HEK293 (cell line): ENCODE measurements around the gene KLHL12.

ENCODE experiments used
- FEZF1 ChIP-seq: fragments of 450-650 bp; formaldehyde crosslinking; IDR thresholded peaks from 2 replicates; pipeline ENCODE4 v1.5.1; 2016; ENCODE audit warnings: missing biosample characterization, missing genetic modification characterization
- HOXC10 ChIP-seq: sonication (generic); formaldehyde crosslinking; IDR thresholded peaks from 2 replicates; pipeline ENCODE4 v1.8.1; 2023; ENCODE audit warnings: mild to moderate bottlenecking, missing genetic modification reagents
- TCF7L2 ChIP-seq: IDR thresholded peaks from 2 replicates; pipeline ENCODE4 v1.6.1; 2011; ENCODE audit warnings: low read depth, mild to moderate bottlenecking, inconsistent platforms, low read length, moderate library complexity, borderline replicate concordance
- TRIM28 ChIP-seq: IDR thresholded peaks from 2 replicates; pipeline ENCODE4 v1.6.1; 2011; ENCODE audit warnings: low read length, control low read depth, borderline replicate concordance
- WT1 ChIP-seq: fragments of 450-650 bp; formaldehyde crosslinking; IDR thresholded peaks from 2 replicates; pipeline ENCODE4 v1.5.1; 2016; ENCODE audit warnings: missing biosample characterization, missing genetic modification characterization
- ZBTB17 ChIP-seq: fragments of 450-650 bp; formaldehyde crosslinking; IDR thresholded peaks from 2 replicates; pipeline ENCODE4 v1.5.1; 2016; ENCODE audit warnings: missing biosample characterization, missing genetic modification characterization
- ZBTB20 ChIP-seq: fragments of 450-650 bp; formaldehyde crosslinking; IDR thresholded peaks from 2 replicates; pipeline ENCODE4 v1.5.1; 2016; ENCODE audit warnings: missing biosample characterization, missing genetic modification characterization
- ZBTB8A ChIP-seq: fragments of 450-650 bp; formaldehyde crosslinking; IDR thresholded peaks from 2 replicates; pipeline ENCODE4 v1.5.1; 2016; ENCODE audit warnings: missing biosample characterization, missing genetic modification characterization
- ZNF2 ChIP-seq: fragments of 450-650 bp; formaldehyde crosslinking; IDR thresholded peaks from 2 replicates; pipeline ENCODE4 v1.5.1; 2016; ENCODE audit warnings: missing biosample characterization, missing genetic modification characterization
- ZNF341 ChIP-seq: fragments of 450-650 bp; formaldehyde crosslinking; IDR thresholded peaks from 2 replicates; pipeline ENCODE4; 2016; ENCODE audit warnings: low read depth, missing biosample characterization, missing genetic modification characterization
- ZNF366 ChIP-seq: fragments of 450-650 bp; formaldehyde crosslinking; conservative IDR thresholded peaks from 2 replicates; pipeline ENCODE4 v1.5.1; 2016; ENCODE audit warnings: missing biosample characterization, missing genetic modification characterization
- ZNF473 ChIP-seq: fragments of 450-650 bp; formaldehyde crosslinking; IDR thresholded peaks from 2 replicates; pipeline ENCODE4 v1.5.1; 2017; ENCODE audit warnings: missing biosample characterization, missing genetic modification characterization
- ZNF660 ChIP-seq: fragments of 450-650 bp; IDR thresholded peaks from 2 replicates; pipeline ENCODE4 v1.5.1; 2018; ENCODE audit warnings: missing biosample characterization, mild to moderate bottlenecking, missing genetic modification characterization
- ZNF701 ChIP-seq: fragments of 450-650 bp; formaldehyde crosslinking; IDR thresholded peaks from 2 replicates; pipeline ENCODE4 v1.5.1; 2016; ENCODE audit warnings: missing biosample characterization, missing genetic modification characterization
- ZNF792 ChIP-seq: fragments of 450-650 bp; formaldehyde crosslinking; IDR thresholded peaks from 2 replicates; pipeline ENCODE4 v1.5.1; 2016; ENCODE audit warnings: missing biosample characterization, missing genetic modification characterization
- ZSCAN30 ChIP-seq: fragments of 450-650 bp; IDR thresholded peaks from 2 replicates; pipeline ENCODE4 v1.5.1; 2018; ENCODE audit warnings: missing biosample characterization, mild to moderate bottlenecking, missing genetic modification characterization, moderate library complexity
- ZXDB ChIP-seq: fragments of 450-650 bp; formaldehyde crosslinking; IDR thresholded peaks from 2 replicates; pipeline ENCODE4 v1.5.1; 2016; ENCODE audit warnings: missing biosample characterization, missing genetic modification characterization
- TF ChIP-seq, protein P1 (sequence below): fragments of 450-650 bp; formaldehyde crosslinking; conservative IDR thresholded peaks from 2 replicates; pipeline ENCODE4 v1.5.1; 2016; ENCODE audit warnings: low read depth, missing biosample characterization, missing genetic modification characterization
- TF ChIP-seq, protein P2 (sequence below): fragments of 450-650 bp; formaldehyde crosslinking; IDR thresholded peaks from 2 replicates; pipeline ENCODE4 v1.5.1; 2017; ENCODE audit warnings: missing biosample characterization, missing genetic modification characterization
- TF ChIP-seq, protein P3 (sequence below): fragments of 450-650 bp; formaldehyde crosslinking; IDR thresholded peaks from 2 replicates; pipeline ENCODE4 v1.5.1; 2016; ENCODE audit warnings: missing biosample characterization, missing genetic modification characterization
- TF ChIP-seq, protein P4 (sequence below): fragments of 450-650 bp; formaldehyde crosslinking; IDR thresholded peaks from 2 replicates; pipeline ENCODE4 v1.5.1; 2017; ENCODE audit warnings: missing biosample characterization, mild to moderate bottlenecking, missing genetic modification characterization, moderate library complexity
- TF ChIP-seq, protein P5 (sequence below): fragments of 450-650 bp; formaldehyde crosslinking; conservative IDR thresholded peaks from 2 replicates; pipeline ENCODE4 v1.5.1; 2016; ENCODE audit warnings: low read depth, missing biosample characterization, missing genetic modification characterization

The KLHL12 gene

DNA sequence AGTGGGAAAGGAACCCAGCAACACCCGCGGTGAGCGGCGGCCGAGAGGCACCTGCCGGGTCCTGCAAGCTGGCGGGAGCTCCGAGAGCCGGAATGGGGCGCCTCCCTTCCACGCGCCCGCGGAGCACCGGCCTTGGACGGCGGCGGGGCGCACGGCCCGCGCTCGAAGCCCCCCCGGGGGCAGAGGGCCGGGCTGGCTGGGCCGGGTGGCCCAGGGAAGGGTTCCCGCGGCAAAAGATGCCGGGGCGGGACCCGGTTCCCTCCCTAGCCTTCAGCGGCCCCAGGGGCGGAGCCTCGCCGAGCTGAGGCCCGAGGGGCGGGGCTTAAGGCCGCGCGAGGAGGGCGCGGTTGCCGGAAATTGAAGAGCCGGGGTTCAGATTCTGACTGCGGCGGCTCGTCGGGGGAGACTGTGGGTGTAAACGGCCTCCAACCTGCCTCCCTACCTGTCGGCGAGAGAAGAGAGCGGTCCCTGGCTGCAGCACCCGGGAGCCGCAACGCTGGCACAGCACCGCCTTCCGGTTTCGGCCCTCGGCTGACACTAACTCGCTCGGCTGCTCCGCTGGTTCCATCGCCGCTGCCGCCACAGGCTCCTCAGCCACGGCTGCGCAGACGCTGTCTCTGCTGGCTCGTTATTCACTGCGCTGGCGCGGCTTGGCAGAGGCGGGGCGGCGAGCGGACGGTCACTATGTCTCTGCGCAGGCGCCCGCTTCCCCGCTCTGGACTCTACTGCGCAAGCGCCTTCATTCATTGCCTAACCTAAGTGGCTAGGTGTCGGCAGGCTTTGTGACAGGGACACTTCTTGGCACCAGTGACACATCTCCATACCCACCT, 38.3 kb downstream of the KLHL12 start, which contains the start of gene RABIF (continued):
- TF ChIP-seq, protein P1, sequence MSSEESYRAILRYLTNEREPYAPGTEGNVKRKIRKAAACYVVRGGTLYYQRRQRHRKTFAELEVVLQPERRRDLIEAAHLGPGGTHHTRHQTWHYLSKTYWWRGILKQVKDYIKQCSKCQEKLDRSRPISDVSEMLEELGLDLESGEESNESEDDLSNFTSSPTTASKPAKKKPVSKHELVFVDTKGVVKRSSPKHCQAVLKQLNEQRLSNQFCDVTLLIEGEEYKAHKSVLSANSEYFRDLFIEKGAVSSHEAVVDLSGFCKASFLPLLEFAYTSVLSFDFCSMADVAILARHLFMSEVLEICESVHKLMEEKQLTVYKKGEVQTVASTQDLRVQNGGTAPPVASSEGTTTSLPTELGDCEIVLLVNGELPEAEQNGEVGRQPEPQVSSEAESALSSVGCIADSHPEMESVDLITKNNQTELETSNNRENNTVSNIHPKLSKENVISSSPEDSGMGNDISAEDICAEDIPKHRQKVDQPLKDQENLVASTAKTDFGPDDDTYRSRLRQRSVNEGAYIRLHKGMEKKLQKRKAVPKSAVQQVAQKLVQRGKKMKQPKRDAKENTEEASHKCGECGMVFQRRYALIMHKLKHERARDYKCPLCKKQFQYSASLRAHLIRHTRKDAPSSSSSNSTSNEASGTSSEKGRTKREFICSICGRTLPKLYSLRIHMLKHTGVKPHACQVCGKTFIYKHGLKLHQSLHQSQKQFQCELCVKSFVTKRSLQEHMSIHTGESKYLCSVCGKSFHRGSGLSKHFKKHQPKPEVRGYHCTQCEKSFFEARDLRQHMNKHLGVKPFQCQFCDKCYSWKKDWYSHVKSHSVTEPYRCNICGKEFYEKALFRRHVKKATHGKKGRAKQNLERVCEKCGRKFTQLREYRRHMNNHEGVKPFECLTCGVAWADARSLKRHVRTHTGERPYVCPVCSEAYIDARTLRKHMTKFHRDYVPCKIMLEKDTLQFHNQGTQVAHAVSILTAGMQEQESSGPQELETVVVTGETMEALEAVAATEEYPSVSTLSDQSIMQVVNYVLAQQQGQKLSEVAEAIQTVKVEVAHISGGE (tag by site-specific recombination), result peak; percentile 87
- TF ChIP-seq TCF7L2 (no peak), ZXDB (tag by site-specific recombination) (peak; percentile 68), ZNF341 (tag by site-specific recombination) (peak; percentile 99), ZBTB17 (tag by site-specific recombination) (peak; percentile 94), ZNF660 (tag by site-specific recombination) (peak; percentile 94; the same call in 1 of the 2 replicates), WT1 (tag by site-specific recombination) (peak; percentile 24), ZNF366 (tag by site-specific recombination) (no peak), ZBTB8A (tag by site-specific recombination) (peak; percentile 82), ZBTB20 (tag by site-specific recombination) (peak; percentile 84; the same call in 1 of the 2 replicates), FEZF1 (tag by site-specific recombination) (no peak), ZNF473 (no peak), HOXC10 (CRISPR knock-in tag) (no peak), TRIM28 (peak; percentile 72; the same call in 1 of the 2 replicates), ZNF2 (tag by site-specific recombination) (peak; percentile 72), ZSCAN30 (tag by site-specific recombination) (peak; percentile 67; the same call in 1 of the 2 replicates), ZNF792 (no peak), ZNF701 (no peak)
- TF ChIP-seq, protein P2, sequence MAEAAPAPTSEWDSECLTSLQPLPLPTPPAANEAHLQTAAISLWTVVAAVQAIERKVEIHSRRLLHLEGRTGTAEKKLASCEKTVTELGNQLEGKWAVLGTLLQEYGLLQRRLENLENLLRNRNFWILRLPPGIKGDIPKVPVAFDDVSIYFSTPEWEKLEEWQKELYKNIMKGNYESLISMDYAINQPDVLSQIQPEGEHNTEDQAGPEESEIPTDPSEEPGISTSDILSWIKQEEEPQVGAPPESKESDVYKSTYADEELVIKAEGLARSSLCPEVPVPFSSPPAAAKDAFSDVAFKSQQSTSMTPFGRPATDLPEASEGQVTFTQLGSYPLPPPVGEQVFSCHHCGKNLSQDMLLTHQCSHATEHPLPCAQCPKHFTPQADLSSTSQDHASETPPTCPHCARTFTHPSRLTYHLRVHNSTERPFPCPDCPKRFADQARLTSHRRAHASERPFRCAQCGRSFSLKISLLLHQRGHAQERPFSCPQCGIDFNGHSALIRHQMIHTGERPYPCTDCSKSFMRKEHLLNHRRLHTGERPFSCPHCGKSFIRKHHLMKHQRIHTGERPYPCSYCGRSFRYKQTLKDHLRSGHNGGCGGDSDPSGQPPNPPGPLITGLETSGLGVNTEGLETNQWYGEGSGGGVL (tag by site-specific recombination), result peak; percentile 64; the same call in 1 of the 2 replicates
- TF ChIP-seq, protein P3, sequence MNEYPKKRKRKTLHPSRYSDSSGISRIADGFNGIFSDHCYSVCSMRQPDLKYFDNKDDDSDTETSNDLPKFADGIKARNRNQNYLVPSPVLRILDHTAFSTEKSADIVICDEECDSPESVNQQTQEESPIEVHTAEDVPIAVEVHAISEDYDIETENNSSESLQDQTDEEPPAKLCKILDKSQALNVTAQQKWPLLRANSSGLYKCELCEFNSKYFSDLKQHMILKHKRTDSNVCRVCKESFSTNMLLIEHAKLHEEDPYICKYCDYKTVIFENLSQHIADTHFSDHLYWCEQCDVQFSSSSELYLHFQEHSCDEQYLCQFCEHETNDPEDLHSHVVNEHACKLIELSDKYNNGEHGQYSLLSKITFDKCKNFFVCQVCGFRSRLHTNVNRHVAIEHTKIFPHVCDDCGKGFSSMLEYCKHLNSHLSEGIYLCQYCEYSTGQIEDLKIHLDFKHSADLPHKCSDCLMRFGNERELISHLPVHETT (tag by site-specific recombination), result 0 out of 2 replicates have a peak, but pooled peaks have one; percentile 26
- TF ChIP-seq, protein P4, sequence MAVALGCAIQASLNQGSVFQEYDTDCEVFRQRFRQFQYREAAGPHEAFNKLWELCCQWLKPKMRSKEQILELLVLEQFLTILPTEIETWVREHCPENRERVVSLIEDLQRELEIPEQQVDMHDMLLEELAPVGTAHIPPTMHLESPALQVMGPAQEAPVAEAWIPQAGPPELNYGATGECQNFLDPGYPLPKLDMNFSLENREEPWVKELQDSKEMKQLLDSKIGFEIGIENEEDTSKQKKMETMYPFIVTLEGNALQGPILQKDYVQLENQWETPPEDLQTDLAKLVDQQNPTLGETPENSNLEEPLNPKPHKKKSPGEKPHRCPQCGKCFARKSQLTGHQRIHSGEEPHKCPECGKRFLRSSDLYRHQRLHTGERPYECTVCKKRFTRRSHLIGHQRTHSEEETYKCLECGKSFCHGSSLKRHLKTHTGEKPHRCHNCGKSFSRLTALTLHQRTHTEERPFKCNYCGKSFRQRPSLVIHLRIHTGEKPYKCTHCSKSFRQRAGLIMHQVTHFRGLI (tag by site-specific recombination), result peak; percentile 58; the same call in 1 of the 2 replicates
- TF ChIP-seq, protein P5, sequence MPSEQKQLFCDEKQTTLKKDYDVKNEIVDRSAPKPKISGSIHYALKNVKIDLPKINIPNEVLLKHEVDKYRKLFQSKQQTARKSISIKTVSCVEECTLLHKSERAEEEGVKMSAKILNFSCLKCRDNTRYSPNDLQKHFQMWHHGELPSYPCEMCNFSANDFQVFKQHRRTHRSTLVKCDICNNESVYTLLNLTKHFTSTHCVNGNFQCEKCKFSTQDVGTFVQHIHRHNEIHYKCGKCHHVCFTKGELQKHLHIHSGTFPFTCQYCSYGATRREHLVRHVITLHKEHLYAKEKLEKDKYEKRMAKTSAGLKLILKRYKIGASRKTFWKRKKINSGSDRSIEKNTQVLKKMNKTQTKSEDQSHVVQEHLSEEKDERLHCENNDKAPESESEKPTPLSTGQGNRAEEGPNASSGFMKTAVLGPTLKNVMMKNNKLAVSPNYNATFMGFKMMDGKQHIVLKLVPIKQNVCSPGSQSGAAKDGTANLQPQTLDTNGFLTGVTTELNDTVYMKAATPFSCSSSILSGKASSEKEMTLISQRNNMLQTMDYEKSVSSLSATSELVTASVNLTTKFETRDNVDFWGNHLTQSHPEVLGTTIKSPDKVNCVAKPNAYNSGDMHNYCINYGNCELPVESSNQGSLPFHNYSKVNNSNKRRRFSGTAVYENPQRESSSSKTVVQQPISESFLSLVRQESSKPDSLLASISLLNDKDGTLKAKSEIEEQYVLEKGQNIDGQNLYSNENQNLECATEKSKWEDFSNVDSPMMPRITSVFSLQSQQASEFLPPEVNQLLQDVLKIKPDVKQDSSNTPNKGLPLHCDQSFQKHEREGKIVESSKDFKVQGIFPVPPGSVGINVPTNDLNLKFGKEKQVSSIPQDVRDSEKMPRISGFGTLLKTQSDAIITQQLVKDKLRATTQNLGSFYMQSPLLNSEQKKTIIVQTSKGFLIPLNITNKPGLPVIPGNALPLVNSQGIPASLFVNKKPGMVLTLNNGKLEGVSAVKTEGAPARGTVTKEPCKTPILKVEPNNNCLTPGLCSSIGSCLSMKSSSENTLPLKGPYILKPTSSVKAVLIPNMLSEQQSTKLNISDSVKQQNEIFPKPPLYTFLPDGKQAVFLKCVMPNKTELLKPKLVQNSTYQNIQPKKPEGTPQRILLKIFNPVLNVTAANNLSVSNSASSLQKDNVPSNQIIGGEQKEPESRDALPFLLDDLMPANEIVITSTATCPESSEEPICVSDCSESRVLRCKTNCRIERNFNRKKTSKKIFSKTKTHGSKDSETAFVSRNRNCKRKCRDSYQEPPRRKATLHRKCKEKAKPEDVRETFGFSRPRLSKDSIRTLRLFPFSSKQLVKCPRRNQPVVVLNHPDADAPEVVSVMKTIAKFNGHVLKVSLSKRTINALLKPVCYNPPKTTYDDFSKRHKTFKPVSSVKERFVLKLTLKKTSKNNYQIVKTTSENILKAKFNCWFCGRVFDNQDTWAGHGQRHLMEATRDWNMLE (tag by site-specific recombination), result 0 out of 2 replicates have a peak, but pooled peaks have one; percentile 23
